ENCODE results near the gene BRSK1. TPM values are rescaled to one million over a fixed set of nuclear protein-coding genes. Genes with fewer than 3 reads are reported as not detected.

BRSK1 gene
- total and polyA plus RNA-seq, 10 of the 15 experiments (the other 5 are each of a cell fraction or from before 2014, with no cell fraction given), result 0.03 to 0.76 (median 0.25) TPM; not detected in 4

- TF ChIP-seq SUPT20H (IDR thresholded peaks at IDR 0.05; ENCODE audit: borderline replicate concordance, control insufficient read depth, low read depth, low read length) (no peak), JUNB (IDR thresholded peaks at IDR 0.05) (no peak), CBX3 (IDR thresholded peaks at IDR 0.05; ENCODE audit: borderline replicate concordance, low read depth) (no peak), PAX8 (IDR thresholded peaks at IDR 0.05) (no peak), PAX5 (IDR thresholded peaks at IDR 0.05; ENCODE audit: borderline replicate concordance, low read depth, low read length) (no peak), SREBF1 (IDR thresholded peaks at IDR 0.05; ENCODE audit: low read length) (no peak), ZNF384 (IDR thresholded peaks at IDR 0.05; ENCODE audit: borderline replicate concordance, low read depth, low read length) (no peak), RELB (IDR thresholded peaks at IDR 0.05; ENCODE audit: low read depth) (no peak), SRF (IDR thresholded peaks at IDR 0.05; ENCODE audit: low read depth in 2 of 2, low read length in 2 of 2) (no peak), FOXM1 (IDR thresholded peaks at IDR 0.05; ENCODE audit: low read depth, low read length) (no peak), MYB (IDR thresholded peaks at IDR 0.05; ENCODE audit: borderline replicate concordance, low read depth, low read length) (no peak), ZBTB11 (CRISPR knock-in tag; IDR thresholded peaks at IDR 0.05) (no peak), E2F8 (IDR thresholded peaks at IDR 0.05; ENCODE audit: low read depth, partially characterized antibody) (no peak)
- CTCF ChIA-PET, result interaction anchor here (0.5 to 3.8 kb wide), 28 partner anchors 9 to 216 kb away, joined by 3 to 49 read pairs (median 4); partner anchors contain the start of genes BRSK1, HSPBP1, KMT5C and TMEM150B
- intact Hi-C loops (cut with micrococcal nuclease; ENCODE audit: unreplicated experiment), result loop anchor here (5.0 kb wide), 1 partner anchor 81 kb away; the partner anchor contains the start of gene TMEM238
Measured at GRCh38 chr19:55300886-55301458, 17.2 kb downstream of the BRSK1 start.

More at GRCh38 chr19:55300886-55301458, 17.2 kb downstream of the BRSK1 start:
- Histone ChIP-seq H3K36me3 (ENCODE audit: control insufficient read depth in 2 of 2, insufficient read depth in 2 of 2, low read length in 1 of 2) (no peaks in the 10 kb centered on the region), H3K4me2 (ENCODE audit: control insufficient read depth, insufficient read depth) (peak overlapping the region; percentile 83; the same call in 1 of the 2 replicates), H3K9ac (ENCODE audit: control insufficient read depth, insufficient read depth, low read length) (no peak overlapping the region), H3K27ac (ENCODE audit: control insufficient read depth, insufficient read depth) (no peak overlapping the region), H3K27me3 (replicated peaks in 1 of 2; ENCODE audit: control insufficient read depth in 2 of 2, insufficient read depth in 2 of 2, low read length in 1 of 2) (no peaks in the 10 kb centered on the region), H4K20me1 (ENCODE audit: control insufficient read depth, insufficient read depth) (no peaks in the 10 kb centered on the region; the same call in 1 of the 2 replicates), H3K79me2 (ENCODE audit: control insufficient read depth, insufficient read depth, low read length) (no peaks in the 10 kb centered on the region), H2AFZ (ENCODE audit: control insufficient read depth, low read depth, low read length) (no peak overlapping the region), H3K4me1 (ENCODE audit: control insufficient read depth, insufficient read depth, low read length) (peaks cover 11% of the 10 kb centered on the region), H3K4me3 (no peak overlapping the region), H3K9me3 (replicated peaks; ENCODE audit: control insufficient read depth, insufficient read depth, low read length) (no peaks in the 10 kb centered on the region)
- ChIA-PET SMC1A (ENCODE audit: uncharacterized antibody, unreplicated experiment) (interaction anchor here (0.8 to 3.5 kb wide), 12 partner anchors 9 to 161 kb away, joined by 3 to 22 read pairs (median 4); partner anchors contain the start of genes ISOC2, KMT5C and TMEM238), POLR2A (interaction anchor here (0.6 to 2.8 kb wide), 5 partner anchors 13 to 106 kb away, joined by 3 to 14 read pairs (median 4); partner anchors contain the start of genes KMT5C, PPP6R1, TMEM238 and UBE2S), RAD21 (ENCODE audit: unreplicated experiment) (interaction anchor here (0.6 to 2.8 kb wide), 14 partner anchors 9 to 329 kb away, joined by 3 to 28 read pairs (median 5); partner anchors contain the start of genes KMT5C, PPP6R1, TMEM238 and UBE2S)
- no TSS peak for BruUV-seq (replicated peaks)
- FAIRE-seq, result no peak
- WGBS (ENCODE audit: insufficient coverage, insufficient replicate concordance, low lambda C conversion rate, missing lambda C conversion rate), result 40% methylated on average over 15 of the region's 15 CpGs
- in situ Hi-C loops (cut with MboI), result no loop called here
- DNase-seq (ENCODE audit: low read depth, low spot score), result no peak
- no peak for ATAC-seq
